ENCODE measurements around the gene PHYKPL. TPM values are rescaled to one million over a fixed set of nuclear protein-coding genes. Genes with fewer than 3 reads are reported as not detected.

Gene PHYKPL
- total RNA-seq, 1 donor from 2014 or later, result 89.3 TPM

DNA sequence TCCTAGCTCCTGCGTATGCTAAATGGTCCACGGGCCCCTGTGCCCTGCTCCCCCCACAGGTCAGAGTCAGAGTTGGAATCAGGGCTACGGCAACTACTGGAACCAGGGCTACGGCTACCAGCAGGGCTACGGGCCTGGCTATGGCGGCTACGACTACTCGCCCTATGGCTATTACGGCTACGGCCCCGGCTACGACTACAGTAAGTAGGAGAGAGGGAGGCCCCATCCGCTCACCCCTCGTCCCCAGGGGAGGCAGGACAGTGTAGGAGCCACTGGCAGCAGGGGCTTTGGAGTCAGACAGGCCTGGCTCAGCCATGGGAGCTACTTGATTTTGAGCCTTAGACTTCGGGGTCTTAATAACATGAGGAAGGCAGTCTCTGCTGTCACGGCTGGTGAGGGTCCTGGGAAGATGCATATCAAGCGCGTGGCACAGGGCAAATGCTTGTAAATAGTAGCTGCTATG lies 22.5 kb downstream of the PHYKPL start:
- intact Hi-C loops (cut with DNase I), result loop anchor here (5.0 kb wide), 1 partner anchor 417 kb away; the partner anchor contains the start of gene CLK4
- Histone ChIP-seq H3K9me3 (no peaks in the 10 kb centered on the region), H3K27me3 (no peaks in the 10 kb centered on the region), H3K4me1 (peaks cover 8 to 17% of the 10 kb centered on the region in 2 donors), H3K27ac (no peak overlapping the region), H3K4me3 (no peak overlapping the region), H3K36me3 (peaks cover 83 to 85% of the 10 kb centered on the region in 2 donors)
- TF ChIP-seq, protein P1, sequence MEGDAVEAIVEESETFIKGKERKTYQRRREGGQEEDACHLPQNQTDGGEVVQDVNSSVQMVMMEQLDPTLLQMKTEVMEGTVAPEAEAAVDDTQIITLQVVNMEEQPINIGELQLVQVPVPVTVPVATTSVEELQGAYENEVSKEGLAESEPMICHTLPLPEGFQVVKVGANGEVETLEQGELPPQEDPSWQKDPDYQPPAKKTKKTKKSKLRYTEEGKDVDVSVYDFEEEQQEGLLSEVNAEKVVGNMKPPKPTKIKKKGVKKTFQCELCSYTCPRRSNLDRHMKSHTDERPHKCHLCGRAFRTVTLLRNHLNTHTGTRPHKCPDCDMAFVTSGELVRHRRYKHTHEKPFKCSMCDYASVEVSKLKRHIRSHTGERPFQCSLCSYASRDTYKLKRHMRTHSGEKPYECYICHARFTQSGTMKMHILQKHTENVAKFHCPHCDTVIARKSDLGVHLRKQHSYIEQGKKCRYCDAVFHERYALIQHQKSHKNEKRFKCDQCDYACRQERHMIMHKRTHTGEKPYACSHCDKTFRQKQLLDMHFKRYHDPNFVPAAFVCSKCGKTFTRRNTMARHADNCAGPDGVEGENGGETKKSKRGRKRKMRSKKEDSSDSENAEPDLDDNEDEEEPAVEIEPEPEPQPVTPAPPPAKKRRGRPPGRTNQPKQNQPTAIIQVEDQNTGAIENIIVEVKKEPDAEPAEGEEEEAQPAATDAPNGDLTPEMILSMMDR (IDR thresholded peaks at IDR 0.05), result no peak
- no peak for DNase-seq (ENCODE audit: low spot score in 2 of 2)

DNA sequence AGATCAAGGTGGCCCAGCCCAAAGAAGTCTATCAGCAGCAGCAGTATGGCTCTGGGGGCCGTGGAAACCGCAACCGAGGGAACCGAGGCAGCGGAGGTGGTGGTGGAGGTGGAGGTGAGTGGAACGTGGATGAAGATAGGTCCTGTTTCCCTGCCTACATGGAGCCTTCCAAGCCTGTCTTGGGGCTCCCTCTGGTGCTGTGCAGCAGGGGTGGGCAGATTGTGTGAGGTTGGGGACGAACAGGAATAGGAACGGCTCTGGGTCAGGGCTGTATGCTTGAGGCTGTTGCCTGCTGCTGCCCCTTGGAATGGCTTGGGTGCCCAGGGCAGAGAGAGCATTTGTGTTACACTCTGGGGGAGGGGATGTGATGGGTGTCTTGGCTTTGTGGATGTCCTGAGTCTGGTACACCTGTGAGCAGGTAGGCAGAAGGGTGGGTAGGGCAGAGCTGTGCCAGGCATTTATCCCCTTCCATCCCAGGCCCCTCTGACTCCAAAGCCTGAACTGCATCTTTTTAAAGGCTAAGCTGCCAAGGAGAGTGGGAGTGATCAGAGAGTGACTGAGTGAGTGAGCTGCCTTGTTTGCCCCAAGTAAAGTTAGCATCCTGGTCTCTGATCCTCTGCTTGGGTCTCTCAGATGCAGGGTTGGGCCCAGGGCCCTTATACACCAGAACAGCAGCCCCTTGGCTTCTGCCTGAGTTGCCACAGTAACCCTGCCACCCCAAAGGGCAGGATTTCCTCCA lies 23.1 kb downstream of the PHYKPL start:
- H3K27ac ChIP-seq, result no peak overlapping the region
- intact Hi-C loops (cut with DNase I), result loop anchor here (5.0 to 10.0 kb wide), 3 partner anchors 418 to 1865 kb away; partner anchors contain the start of genes CLK4, GRK6 and RNF130
- peaks cover 8 to 17% of the 10 kb centered on the region in 2 donors for H3K4me1 ChIP-seq
- H3K27me3 ChIP-seq, result no peaks in the 10 kb centered on the region
- H3K36me3 ChIP-seq, result peaks cover 77 to 79% of the 10 kb centered on the region in 2 donors
- H3K9me3 ChIP-seq, result no peaks in the 10 kb centered on the region
- TF ChIP-seq, protein P1 (IDR thresholded peaks at IDR 0.05), result no peak
- peak in 1 of 2 donors; percentile 47 for DNase-seq (ENCODE audit: low spot score in 2 of 2)
- no peak overlapping the region for H3K4me3 ChIP-seq

DNA sequence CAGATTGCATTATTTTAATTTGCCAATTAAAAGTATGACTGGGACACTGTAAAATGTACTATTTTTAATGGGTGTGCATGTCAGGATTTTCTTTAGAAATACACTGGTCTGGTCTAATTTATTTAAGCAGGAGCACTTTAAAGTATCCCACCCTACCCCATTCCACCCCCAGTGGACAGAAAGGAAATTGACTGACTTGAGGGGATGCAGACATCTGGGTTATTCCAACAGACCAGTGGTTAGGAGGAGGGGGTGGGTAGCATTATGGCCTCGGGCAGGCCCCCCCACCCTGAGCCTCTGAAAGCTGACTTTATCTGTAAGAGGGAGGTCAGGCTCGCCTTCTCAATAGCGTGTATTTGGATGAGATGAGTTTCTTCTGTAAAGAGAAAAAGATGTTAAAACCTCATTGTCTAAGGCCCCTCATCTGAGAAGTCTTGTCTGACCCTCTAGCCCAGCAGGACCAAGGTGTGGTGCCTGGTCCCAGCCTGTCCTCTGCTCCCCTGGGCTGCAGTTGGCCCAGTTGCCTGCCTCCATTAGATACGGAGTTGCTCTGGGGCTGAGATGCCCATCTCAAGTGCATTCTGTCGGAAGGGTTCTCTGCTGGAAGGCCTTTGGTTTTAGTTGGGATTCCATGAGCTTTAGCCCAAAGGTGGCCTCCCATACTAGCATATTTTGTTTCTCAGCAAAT lies 23.9 kb downstream of the PHYKPL start:
- peaks cover 8 to 17% of the 10 kb centered on the region in 2 donors for H3K4me1 ChIP-seq
- H3K9me3 ChIP-seq, result no peaks in the 10 kb centered on the region
- TF ChIP-seq, protein P1 (IDR thresholded peaks at IDR 0.05), result no peak
- no peak overlapping the region for H3K4me3 ChIP-seq
- DNase-seq (ENCODE audit: low spot score in 2 of 2), result peak in 1 of 2 donors; percentile 38
- intact Hi-C loops (cut with DNase I), result loop anchor here (10.0 kb wide), 2 partner anchors 784 to 1866 kb away; partner anchors contain the start of genes GRK6 and RNF130
- no peaks in the 10 kb centered on the region for H3K27me3 ChIP-seq
- H3K36me3 ChIP-seq, result peaks cover 69 to 71% of the 10 kb centered on the region in 2 donors
- no peak overlapping the region for H3K27ac ChIP-seq

DNA sequence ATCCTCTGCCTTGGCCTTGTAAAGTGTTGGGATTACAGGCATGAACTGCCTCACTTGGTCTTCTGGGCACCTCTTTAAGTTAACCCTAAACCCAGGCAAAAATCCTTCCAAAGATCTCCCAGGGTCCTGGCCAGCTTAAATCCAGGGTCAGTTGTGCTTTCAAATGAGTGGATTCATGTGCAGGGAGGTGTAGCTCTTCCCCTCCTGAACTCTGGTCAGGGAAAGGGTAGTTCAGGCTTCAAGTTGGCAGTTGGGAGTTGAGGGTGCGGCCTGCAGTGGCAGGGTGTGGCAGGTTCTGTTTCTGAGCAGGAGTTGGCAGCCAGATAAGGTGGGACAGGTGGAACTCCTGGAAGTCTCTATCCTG lies 24.7 kb downstream of the PHYKPL start:
- intact Hi-C loops (cut with DNase I), result loop anchor here (10.0 kb wide), 2 partner anchors 783 to 1867 kb away; partner anchors contain the start of genes GRK6 and RNF130
- H3K9me3 ChIP-seq, result no peaks in the 10 kb centered on the region
- peaks cover 62 to 63% of the 10 kb centered on the region in 2 donors for H3K36me3 ChIP-seq
- TF ChIP-seq, protein P1 (IDR thresholded peaks at IDR 0.05), result no peak
- H3K4me1 ChIP-seq, result peaks cover 8 to 17% of the 10 kb centered on the region in 2 donors
- no peak overlapping the region for H3K4me3 ChIP-seq
- H3K27ac ChIP-seq, result no peak overlapping the region
- H3K27me3 ChIP-seq, result no peaks in the 10 kb centered on the region
- DNase-seq (ENCODE audit: low spot score in 2 of 2), result peak in 1 of 2 donors; percentile 44

DNA sequence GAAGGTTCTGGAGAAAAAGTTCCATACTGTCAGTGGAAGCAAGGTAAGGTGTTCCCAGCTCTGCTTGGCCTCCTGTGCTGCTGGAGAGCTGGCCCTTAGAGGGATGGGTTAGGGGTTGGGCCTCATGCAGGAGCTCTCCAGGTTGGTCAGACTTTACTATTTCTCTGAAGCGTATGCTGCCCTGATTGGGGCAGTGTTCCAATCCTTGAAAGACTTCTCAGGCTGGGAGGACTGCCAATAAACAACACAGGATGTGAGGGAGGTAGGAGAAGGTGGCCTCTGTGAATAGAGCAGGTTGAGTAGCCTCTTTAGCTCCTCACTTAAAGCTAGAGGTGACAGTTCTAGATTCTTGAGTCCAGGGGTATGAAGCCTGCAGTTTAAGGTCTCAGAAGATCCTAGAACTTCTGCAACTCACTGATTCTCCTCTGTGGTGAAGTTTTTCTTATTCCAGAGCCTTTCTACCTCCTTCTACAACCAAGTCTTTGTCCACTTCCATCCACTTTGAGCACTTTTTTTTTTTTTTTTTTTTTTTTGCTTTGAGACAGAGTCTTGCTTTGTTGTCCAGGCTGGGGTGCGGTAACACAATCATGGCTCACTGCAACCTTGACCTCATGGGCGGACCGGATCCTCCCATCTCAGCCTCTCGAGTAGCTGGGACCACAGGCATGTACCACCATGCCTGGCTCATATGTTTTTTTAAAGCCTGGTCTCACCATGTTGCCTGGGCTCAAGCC lies 25.3 kb downstream of the PHYKPL start:
- TF ChIP-seq, protein P1 (IDR thresholded peaks at IDR 0.05), result no peak
- Histone ChIP-seq H3K36me3 (peaks cover 56 to 58% of the 10 kb centered on the region in 2 donors), H3K27ac (no peak overlapping the region), H3K9me3 (no peaks in the 10 kb centered on the region), H3K4me3 (peak overlapping the region in 1 of 2 donors; percentile 97), H3K4me1 (peaks cover 8 to 17% of the 10 kb centered on the region in 2 donors), H3K27me3 (no peaks in the 10 kb centered on the region)
- intact Hi-C loops (cut with DNase I), result loop anchor here (10.0 kb wide), 2 partner anchors 783 to 1867 kb away; partner anchors contain the start of genes GRK6 and RNF130
- peak in 1 of 2 donors; percentile 62 for DNase-seq (ENCODE audit: low spot score in 2 of 2)
